Neuronal stem cell (in vitro differentiated cells): ENCODE measurements around the gene PLPPR1.

Experiments
- DNase-seq: peaks from one replicate; pipeline ENCODE4 v3.0.0-alpha.2; 2013; ENCODE audit warnings: low spot score
- H2AFZ ChIP-seq: one replicate; pipeline ENCODE4 v1.6.1; 2013; ENCODE audit warnings: mild to moderate bottlenecking, low read length, inconsistent platforms
- H2AK5ac ChIP-seq: 2 replicates; pipeline ENCODE4 v1.6.1; 2013; ENCODE audit warnings: low read depth, mild to moderate bottlenecking, inconsistent platforms, low read length, moderate library complexity, mixed read lengths
- H2BK120ac ChIP-seq: 2 replicates; pipeline ENCODE4 v1.6.1; 2013; ENCODE audit warnings: low read depth, mild to moderate bottlenecking, inconsistent platforms, low read length, moderate library complexity, mixed read lengths
- H2BK12ac ChIP-seq: one replicate; pipeline ENCODE4 v1.6.1; 2013; ENCODE audit warnings: low read length, inconsistent platforms
- H2BK15ac ChIP-seq: 2 replicates; pipeline ENCODE4 v1.6.1; 2013; ENCODE audit warnings: mild to moderate bottlenecking, low read length, inconsistent platforms, mixed read lengths
- H2BK5ac ChIP-seq: one replicate; pipeline ENCODE4 v1.6.1; 2013; ENCODE audit warnings: inconsistent platforms, mild to moderate bottlenecking, low read length, moderate library complexity
- H3K14ac ChIP-seq: one replicate; pipeline ENCODE4 v1.6.1; 2013; ENCODE audit warnings: low read length, inconsistent platforms
- H3K18ac ChIP-seq: 2 replicates; pipeline ENCODE4 v1.6.1; 2013; ENCODE audit warnings: low read length, inconsistent platforms
- H3K23ac ChIP-seq: 2 replicates; pipeline ENCODE4 v1.6.1; 2013; ENCODE audit warnings: low read depth, mild to moderate bottlenecking, mixed read lengths, low read length, inconsistent platforms; ENCODE audit not compliant: poor library complexity
- H3K27ac ChIP-seq: replicated peaks from 3 replicates; pipeline ENCODE4 v1.5.1; 2013; ENCODE audit warnings: low read length, inconsistent platforms
- H3K27me3 ChIP-seq, 3 experiments: 2 replicates each; pipeline ENCODE4 v1.6.1; 2013; ENCODE audit warnings: low read length in 3 of 3, mild to moderate bottlenecking in 2 of 3, inconsistent platforms in 1 of 3, low read depth in 1 of 3, mixed read lengths in 1 of 3, moderate library complexity in 1 of 3; ENCODE audit not compliant: control insufficient read depth in 3 of 3, insufficient read depth in 3 of 3
- H3K36me3 ChIP-seq, 2 donors: replicated peaks in 1 of 2; 2 replicates each; pipeline ENCODE4 v1.6.1; 2013; ENCODE audit warnings: low read length in 2 of 2; ENCODE audit not compliant: control insufficient read depth in 2 of 2, insufficient read depth in 2 of 2
- H3K4ac ChIP-seq: 2 replicates; pipeline ENCODE4 v1.6.1; 2013; ENCODE audit warnings: inconsistent platforms, mild to moderate bottlenecking, low read length, moderate library complexity
- H3K4me1 ChIP-seq, 2 donors: 1 replicate in 1 of 2; 2 replicates in 1 of 2; pipeline ENCODE4 v1.6.1; 2013; ENCODE audit warnings: low read length in 2 of 2, low read depth in 1 of 2; ENCODE audit not compliant: control insufficient read depth in 2 of 2, insufficient read depth in 1 of 2
- H3K4me2 ChIP-seq: one replicate; pipeline ENCODE4 v1.6.1; 2013; ENCODE audit warnings: mild to moderate bottlenecking, low read length, inconsistent platforms; ENCODE audit not compliant: insufficient read depth, poor library complexity, severe bottlenecking
- H3K4me3 ChIP-seq, 2 donors: 2 replicates each; pipeline ENCODE4 v1.5.1; 2013; ENCODE audit warnings: low read length in 2 of 2, mild to moderate bottlenecking in 2 of 2, inconsistent platforms in 1 of 2, moderate library complexity in 1 of 2
- H3K79me1 ChIP-seq: one replicate; pipeline ENCODE4 v1.6.1; 2013; ENCODE audit warnings: low read depth, mild to moderate bottlenecking, inconsistent platforms, low read length, moderate library complexity
- H3K9ac ChIP-seq: one replicate; pipeline ENCODE4 v1.6.1; 2013; ENCODE audit warnings: mild to moderate bottlenecking, low read depth, low read length, inconsistent platforms; ENCODE audit not compliant: poor library complexity
- H3K9me3 ChIP-seq, 2 donors: replicated peaks in 1 of 2; 2 replicates each; pipeline versions ENCODE3 to v1.6.1; 2013; ENCODE audit warnings: low read length in 2 of 2, mild to moderate bottlenecking in 2 of 2, inconsistent platforms in 1 of 2, low read depth in 1 of 2, mixed read lengths in 1 of 2, moderate library complexity in 1 of 2; ENCODE audit not compliant: control insufficient read depth in 2 of 2, insufficient read depth in 1 of 2
- H4K8ac ChIP-seq: one replicate; pipeline ENCODE4 v1.6.1; 2013; ENCODE audit warnings: low read depth, mild to moderate bottlenecking, inconsistent platforms, low read length, moderate library complexity
- H4K91ac ChIP-seq: one replicate; pipeline ENCODE4 v1.6.1; 2013; ENCODE audit warnings: low read length, low read depth, mild to moderate bottlenecking, inconsistent platforms; ENCODE audit not compliant: poor library complexity
- WGBS, 2 donors: extraction: QIAGEN DNeasy Blood & Tissue Kit; methylation state at CpG; one replicate each; pipeline ENCODE4 v1.1.7; 2013; ENCODE audit warnings: missing lambda C conversion rate in 2 of 2, mixed read lengths in 1 of 2; ENCODE audit not compliant: insufficient read length in 2 of 2, insufficient replicate concordance in 1 of 2; ENCODE audit errors: extremely low coverage in 2 of 2; 5-methylcytosine and 5-hydroxymethylcytosine counted together

PLPPR1 gene

GRCh38 chr9:100999906-101000544 lies 28.5 kb upstream of the PLPPR1 start:
- Histone ChIP-seq H4K8ac (no peak overlapping the region), H3K36me3 (no peaks in the 10 kb centered on the region), H2BK15ac (no peak overlapping the region), H2BK120ac (no peak overlapping the region), H3K9me3 (no peaks in the 10 kb centered on the region), H3K27me3 (no peaks in the 10 kb centered on the region), H3K18ac (no peak overlapping the region), H3K4me2 (no peak overlapping the region), H3K4me3 (no peak overlapping the region), H3K4ac (no peak overlapping the region), H3K4me1 (no peaks in the 10 kb centered on the region), H3K23ac (no peak overlapping the region), H2AFZ (no peak overlapping the region), H4K91ac (no peak overlapping the region), H3K27ac (no peak overlapping the region), H2BK5ac (no peak overlapping the region), H2BK12ac (no peak overlapping the region), H3K14ac (no peak overlapping the region), H3K79me1 (no peaks in the 10 kb centered on the region), H3K9ac (no peak overlapping the region), H2AK5ac (no peak overlapping the region)
- WGBS, 2 donors = no CpG with 5 or more reads among the region's 5 CpGs
- DNase-seq = no peak

- Histone ChIP-seq H4K8ac (no peak overlapping the region), H3K4me3 (no peak overlapping the region), H3K23ac (no peak overlapping the region), H3K9me3 (peaks cover 0 to 1% of the 10 kb centered on the region in 2 donors), H3K27me3 (no peaks in the 10 kb centered on the region), H2BK12ac (no peak overlapping the region), H3K27ac (no peak overlapping the region), H3K4me1 (no peaks in the 10 kb centered on the region), H3K9ac (no peak overlapping the region), H2BK5ac (no peak overlapping the region), H3K14ac (no peak overlapping the region), H2BK15ac (no peak overlapping the region), H3K4me2 (no peak overlapping the region), H2AK5ac (no peak overlapping the region), H3K4ac (no peak overlapping the region), H3K18ac (no peak overlapping the region), H2BK120ac (no peak overlapping the region), H3K79me1 (no peaks in the 10 kb centered on the region), H3K36me3 (no peaks in the 10 kb centered on the region), H4K91ac (no peak overlapping the region), H2AFZ (no peak overlapping the region)
- no CpG with 5 or more reads among the region's 3 CpGs for WGBS, 2 donors
- DNase-seq = no peak
These were observed 23.3 kb upstream of the PLPPR1 start for GRCh38 chr9:101005246-101005645.

GRCh38 chr9:101014566-101014965 lies 14.0 kb upstream of the PLPPR1 start:
- DNase-seq = no peak
- no peak overlapping the region for H4K8ac ChIP-seq

GRCh38 chr9:101018467-101018866 lies 10.1 kb upstream of the PLPPR1 start:
- H3K4me1 ChIP-seq = no peaks in the 10 kb centered on the region
- no peak overlapping the region for H2BK12ac ChIP-seq
- no peak overlapping the region for H3K27ac ChIP-seq
- no peak overlapping the region for H2BK15ac ChIP-seq
- H4K91ac ChIP-seq = no peak overlapping the region
- no CpG with 5 or more reads among the region's 2 CpGs for WGBS, 2 donors
- no peak overlapping the region for H2BK120ac ChIP-seq
- H3K27me3 ChIP-seq = peaks cover 0 to 3% (median 0%) of the 10 kb centered on the region in 3 experiments
- H3K4me3 ChIP-seq = no peak overlapping the region
- no peak overlapping the region for H2AFZ ChIP-seq
- no peak overlapping the region for H3K14ac ChIP-seq
- H3K36me3 ChIP-seq = no peaks in the 10 kb centered on the region
- no peak overlapping the region for H3K18ac ChIP-seq
- no peaks in the 10 kb centered on the region for H3K79me1 ChIP-seq
- no peak overlapping the region for H3K4ac ChIP-seq
- no peak overlapping the region for H2BK5ac ChIP-seq
- H3K4me2 ChIP-seq = no peak overlapping the region
- H3K9me3 ChIP-seq = no peaks in the 10 kb centered on the region
- H4K8ac ChIP-seq = no peak overlapping the region
- no peak overlapping the region for H3K9ac ChIP-seq
- H2AK5ac ChIP-seq = no peak overlapping the region
- H3K23ac ChIP-seq = no peak overlapping the region
- no peak for DNase-seq

More at GRCh38 chr9:101014566-101014965, 14.0 kb upstream of the PLPPR1 start:
- whole genome bisulfite sequencing, 2 donors = no CpG with 5 or more reads among the region's 2 CpGs
- Histone ChIP-seq H3K4me3 (no peak overlapping the region), H3K27ac (no peak overlapping the region), H2BK120ac (no peak overlapping the region), H3K36me3 (no peaks in the 10 kb centered on the region), H3K14ac (no peak overlapping the region), H4K91ac (no peak overlapping the region), H2BK12ac (no peak overlapping the region), H3K9ac (no peak overlapping the region), H3K4ac (no peak overlapping the region), H3K27me3 (peaks cover 0 to 3% (median 0%) of the 10 kb centered on the region in 3 experiments), H3K4me1 (no peaks in the 10 kb centered on the region), H3K18ac (no peak overlapping the region), H3K9me3 (no peaks in the 10 kb centered on the region), H2AK5ac (no peak overlapping the region), H3K4me2 (no peak overlapping the region), H2BK5ac (no peak overlapping the region), H3K79me1 (no peaks in the 10 kb centered on the region), H2AFZ (no peak overlapping the region), H2BK15ac (no peak overlapping the region), H3K23ac (no peak overlapping the region)
